IPS-11a (cell line): ENCODE measurements around the gene PCDHGC3.

Experiments used
- H3K4me3 ChIP-seq: one replicate; pipeline ENCODE4 v1.5.1; 2013; ENCODE audit warnings: low read depth, low read length, control low read depth

Gene PCDHGC3

DNA sequence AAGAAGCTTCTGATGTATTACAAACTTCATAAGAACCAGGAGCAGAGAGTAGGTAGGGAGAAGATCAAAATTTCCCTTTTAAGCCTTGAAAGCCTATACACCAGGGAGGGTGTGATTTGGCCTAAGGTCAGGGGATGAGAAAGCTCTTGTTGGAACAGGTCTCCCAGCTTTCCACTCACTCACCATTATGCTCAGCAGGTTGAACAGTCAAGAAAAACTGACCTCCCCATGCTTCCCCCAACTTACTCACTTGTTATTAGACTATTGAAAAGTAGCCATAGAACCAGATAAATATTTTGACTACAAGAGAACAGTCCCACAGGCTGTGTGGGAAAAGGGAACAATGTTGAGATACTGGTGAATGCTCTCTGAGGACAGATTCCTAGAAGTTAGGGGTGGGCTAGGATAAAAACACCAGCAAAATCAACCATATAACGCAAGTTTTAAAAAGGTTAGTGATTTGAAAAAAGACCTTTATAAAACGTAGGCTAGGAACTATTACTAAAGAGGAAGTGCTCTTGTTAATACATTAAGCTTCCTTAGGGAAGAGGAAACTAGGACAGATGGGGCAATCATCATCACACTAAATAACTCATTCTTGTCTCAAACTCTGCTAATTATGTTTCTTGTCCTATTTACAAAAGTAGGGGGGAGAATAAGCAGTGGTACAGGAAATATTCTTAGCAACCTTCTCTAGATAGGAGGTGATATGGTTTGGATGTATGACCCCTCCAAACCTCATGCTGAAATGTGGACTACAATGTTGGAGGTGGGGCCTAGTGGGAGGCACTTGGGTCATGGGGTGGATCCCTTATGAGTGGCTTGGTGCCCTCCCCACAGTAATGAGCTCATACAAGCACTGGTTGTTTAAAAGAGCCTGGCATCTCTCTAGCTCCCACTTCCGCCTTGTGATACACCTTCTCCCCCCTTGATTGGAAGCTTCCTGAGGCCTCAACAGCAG is 44.1 kb downstream of the PCDHGC3 start:
- H3K4me3 ChIP-seq: no peak overlapping the region

DNA sequence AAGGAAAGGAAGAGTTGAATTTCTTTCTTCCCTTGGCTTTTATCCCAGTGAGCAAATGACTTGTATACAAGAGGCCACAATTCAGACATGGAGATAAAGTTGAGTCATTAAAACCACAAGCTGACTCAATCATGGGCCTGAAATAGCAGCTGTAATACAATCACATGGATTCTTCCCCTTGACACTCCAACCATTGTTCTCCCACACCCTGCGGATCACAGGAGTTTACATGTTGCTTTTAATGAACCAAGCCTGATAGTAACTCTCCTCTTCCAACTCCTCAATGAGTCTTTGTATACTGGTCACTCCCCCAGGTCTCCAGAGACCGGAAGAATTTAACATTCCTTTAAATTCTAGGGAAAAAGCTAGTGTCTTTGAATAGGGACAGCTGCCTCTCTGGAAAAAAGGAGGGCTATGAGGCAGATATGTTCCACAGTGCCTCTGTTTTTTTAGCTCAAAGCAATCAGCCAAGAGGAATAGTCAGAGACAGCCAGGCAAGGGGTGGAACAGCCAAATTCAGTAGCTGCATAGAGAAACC is 45.5 kb downstream of the PCDHGC3 start:
- no peak overlapping the region for H3K4me3 ChIP-seq

DNA sequence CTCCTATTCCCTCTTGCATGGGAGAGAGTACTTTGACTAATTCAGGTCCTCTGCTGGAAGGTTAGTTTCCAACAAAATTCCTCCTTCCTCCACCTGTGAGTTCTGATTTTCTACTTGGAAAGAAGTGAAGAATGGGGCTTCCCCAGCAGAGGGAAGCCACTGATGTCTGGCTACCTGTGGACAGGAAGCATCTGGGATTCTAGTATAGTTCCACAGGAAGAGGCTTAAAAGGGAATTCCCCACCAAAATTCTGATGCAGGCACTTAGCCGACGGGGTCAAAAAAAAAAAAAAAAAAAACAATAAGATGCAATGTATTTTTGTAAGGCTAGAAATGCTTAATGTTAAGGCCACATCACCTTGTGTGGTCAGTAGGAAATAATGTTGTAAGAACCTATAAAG is 46.5 kb downstream of the PCDHGC3 start:
- no peak overlapping the region for H3K4me3 ChIP-seq

DNA sequence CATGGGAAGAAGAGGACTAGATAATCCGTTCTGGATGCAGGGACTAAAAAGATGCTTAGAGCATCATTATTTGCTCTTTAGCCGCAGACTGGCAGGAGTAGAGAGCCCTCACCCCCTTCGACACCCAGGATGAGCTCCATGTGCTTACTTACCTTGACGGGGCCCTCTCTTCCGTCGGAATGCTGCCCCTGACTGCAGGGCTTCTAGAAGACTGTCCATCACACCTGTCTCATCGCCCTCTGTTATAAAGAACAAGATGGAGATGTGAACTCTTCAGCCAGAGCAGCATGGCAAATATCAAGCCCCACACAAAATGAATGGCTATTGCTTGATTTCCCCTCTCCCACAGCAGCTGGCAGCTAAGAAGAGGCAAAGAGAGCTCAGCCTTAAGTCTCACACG is 48.2 kb downstream of the PCDHGC3 start:
- no peak overlapping the region for H3K4me3 ChIP-seq

DNA sequence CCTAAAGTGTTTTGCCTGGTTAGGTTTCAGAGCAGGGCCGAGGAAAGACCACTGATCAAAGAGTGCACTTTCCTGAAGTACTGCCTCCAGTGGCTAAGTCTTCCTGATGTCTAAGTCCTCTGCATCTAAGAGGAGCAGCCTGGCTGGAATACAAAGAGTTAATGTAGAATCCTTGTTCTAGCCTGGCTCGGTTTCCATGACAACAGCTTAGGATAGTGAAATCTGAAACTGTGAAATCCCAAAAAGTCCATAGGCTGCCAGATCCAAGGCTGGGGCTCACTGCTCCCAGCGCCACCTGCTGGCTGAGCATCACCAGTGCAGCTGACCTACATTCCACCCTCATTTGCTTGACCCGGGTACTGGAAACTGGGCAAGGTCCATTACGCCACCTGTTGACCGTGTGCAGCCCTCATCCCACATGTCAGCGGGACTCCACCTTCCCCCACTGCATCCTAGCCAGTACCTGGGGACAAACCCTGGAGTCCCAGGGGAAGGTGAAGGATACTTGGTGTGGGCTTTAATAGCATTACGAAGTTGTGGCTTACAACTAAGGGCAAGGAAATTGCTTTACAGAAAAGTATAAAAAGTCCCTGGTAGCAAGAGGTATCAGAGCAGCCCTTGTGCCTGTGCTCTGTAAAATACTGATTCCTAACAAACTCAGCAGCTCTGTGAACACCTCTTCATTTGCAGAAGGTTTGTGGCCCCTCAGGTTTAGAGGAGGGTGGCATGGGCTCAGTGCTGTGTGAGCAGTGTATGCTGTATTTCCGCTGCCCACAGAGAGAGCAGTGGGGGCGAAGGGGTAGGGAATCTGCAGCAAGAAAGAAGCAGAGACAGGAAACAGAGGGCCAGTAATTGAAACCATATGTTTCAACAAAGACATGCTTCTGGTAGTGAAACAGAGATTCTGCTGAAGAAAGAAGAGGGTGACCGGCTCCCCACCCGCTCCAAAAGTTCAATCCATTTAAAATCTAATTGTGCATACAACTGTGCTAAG is 49.1 kb downstream of the PCDHGC3 start:
- H3K4me3 ChIP-seq: no peak overlapping the region

DNA sequence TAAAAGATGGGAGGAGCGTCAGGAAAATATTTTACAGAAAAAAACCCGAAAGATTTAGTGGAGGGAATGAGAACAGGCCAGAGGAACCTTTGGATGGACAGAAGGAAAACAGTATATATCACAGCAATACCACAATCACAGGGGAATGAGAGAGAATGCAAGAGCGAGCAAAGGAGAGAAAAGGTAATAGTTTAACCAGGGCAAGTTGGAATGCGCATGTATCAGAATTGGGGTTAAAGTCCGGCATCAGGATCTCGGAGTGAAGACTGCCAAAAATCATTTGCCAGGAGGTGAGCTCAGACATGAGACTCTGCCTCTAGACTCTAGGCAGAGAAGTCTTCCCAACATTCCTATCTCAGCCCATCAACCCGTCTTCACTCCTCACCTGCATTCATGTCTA is 49.9 kb downstream of the PCDHGC3 start:
- no peak overlapping the region for H3K4me3 ChIP-seq

DNA sequence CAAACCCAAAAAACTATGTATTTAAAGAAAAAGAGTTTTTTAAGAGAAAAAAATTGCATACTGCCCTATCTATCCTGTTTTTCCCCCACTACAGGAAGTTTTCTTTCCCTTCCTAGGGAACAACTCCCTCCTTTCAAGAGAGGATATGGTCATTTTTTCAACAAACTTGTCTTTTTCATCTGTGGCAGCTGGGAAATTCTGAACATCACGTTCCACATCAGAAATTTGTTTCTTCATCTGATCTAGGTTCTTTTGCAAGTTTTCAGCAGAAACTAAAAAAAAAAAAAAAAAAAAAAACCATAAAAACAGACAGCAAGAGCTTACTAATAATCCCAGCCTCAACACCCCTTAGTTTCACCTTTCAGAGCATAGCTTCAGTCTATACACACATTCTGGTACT is 51.7 kb downstream of the PCDHGC3 start:
- H3K4me3 ChIP-seq: no peak overlapping the region
